GM12878 (cell line): Measurements from ENCODE around the gene USPL1. TPM values are rescaled to one million over a fixed set of nuclear protein-coding genes. Genes with fewer than 3 reads are reported as not detected.
A peak's percentile ranks its signal among the peaks of the same experiment; 100 is the strongest.

Experiments used
- ATAC-seq: fragments of 200-7000 bp; cut with Tn5 transposase; 3 replicates; pipeline ENCODE4 v1.9.1; 2020; ENCODE audit warnings: mild to moderate bottlenecking, moderate library complexity
- BruUV-seq: library from RNA; stranded (reverse); fragments of 400-500 nt; replicated peaks from 2 replicates; lab custom pipeline; 2021; lab: Mats Ljungman, UMichigan
- CTCF ChIA-PET: fragments of 300-600 bp; sonication (Branson Sonifier 250); formaldehyde crosslinking; extraction: SDS; loops from one replicate; lab custom pipeline; 2021; ENCODE audit warnings: inconsistent platforms; lab: Yijun Ruan, JAX
- POLR2A ChIA-PET: fragments of 350-600 bp; formaldehyde crosslinking; extraction: SDS; loops from one replicate; lab custom pipeline; 2021; ENCODE audit warnings: inconsistent platforms; lab: Charles Lee
- RAD21 ChIA-PET: fragments of 300-600 bp; sonication (Branson Sonifier 250); formaldehyde crosslinking; loops from one replicate; lab custom pipeline; 2023; ENCODE audit warnings: antibody characterized with exemption; ENCODE audit not compliant: unreplicated experiment; lab: Charles Lee
- SMC1A ChIA-PET: fragments of 300-600 bp; sonication (Branson Sonifier 250); formaldehyde crosslinking; loops from one replicate; lab custom pipeline; 2023; ENCODE audit not compliant: unreplicated experiment, uncharacterized antibody; lab: Charles Lee
- DNase-seq: peaks from one replicate; pipeline ENCODE4 v3.0.0-alpha.2; 2011; ENCODE audit warnings: low read depth, low spot score
- FAIRE-seq: peaks from 3 replicates; lab custom pipeline; 2011; peaks lifted over from hg19 to GRCh38; lab: Jason Lieb, UNC
- H2AFZ ChIP-seq: 2 replicates; pipeline ENCODE4 v1.6.0; 2011; ENCODE audit warnings: low read depth, low read length, control low read depth; ENCODE audit not compliant: control insufficient read depth
- H3K27ac ChIP-seq: 2 replicates; pipeline ENCODE4 v1.5.1; 2011; ENCODE audit warnings: control low read depth; ENCODE audit not compliant: control insufficient read depth, insufficient read depth
- H3K27me3 ChIP-seq, 2 experiments: replicated peaks in 1 of 2; 2 replicates each; pipeline versions ENCODE4 v1.6.0 to v1.6.1; 2011; ENCODE audit warnings: low read length in 1 of 2; ENCODE audit not compliant: control insufficient read depth in 2 of 2, insufficient read depth in 2 of 2
- H3K36me3 ChIP-seq, 2 experiments: 2 replicates each; pipeline ENCODE4 v1.5.1; 2011; ENCODE audit warnings: low read length in 1 of 2; ENCODE audit not compliant: control insufficient read depth in 2 of 2, insufficient read depth in 2 of 2
- H3K4me1 ChIP-seq: 2 replicates; pipeline ENCODE4 v1.6.1; 2011; ENCODE audit warnings: mild to moderate bottlenecking, low read length, moderate library complexity, mixed read lengths; ENCODE audit not compliant: control insufficient read depth, insufficient read depth
- H3K4me2 ChIP-seq: 2 replicates; pipeline ENCODE4 v1.6.0; 2011; ENCODE audit warnings: control low read depth; ENCODE audit not compliant: control insufficient read depth, insufficient read depth
- H3K4me3 ChIP-seq: fragments of 200-600 bp; sonication (generic); 2 replicates; pipeline ENCODE4 v1.5.1; 2016
- H3K79me2 ChIP-seq: 2 replicates; pipeline ENCODE4 v1.6.0; 2011; ENCODE audit warnings: low read length; ENCODE audit not compliant: control insufficient read depth, insufficient read depth
- H3K9ac ChIP-seq: 2 replicates; pipeline ENCODE4 v1.8.0; 2011; ENCODE audit warnings: low read length, control low read depth, mixed read lengths; ENCODE audit not compliant: control insufficient read depth, insufficient read depth
- H3K9me3 ChIP-seq: replicated peaks from 3 replicates; pipeline ENCODE4 v1.5.1; 2011; ENCODE audit warnings: mild to moderate bottlenecking, low read length; ENCODE audit not compliant: control insufficient read depth, insufficient read depth
- H4K20me1 ChIP-seq: 2 replicates; pipeline ENCODE4 v1.6.0; 2011; ENCODE audit not compliant: control insufficient read depth, insufficient read depth
- BCL11A ChIP-seq: IDR thresholded peaks from 2 replicates; pipeline ENCODE4 v1.6.1; 2011; ENCODE audit warnings: low read depth, low read length
- CREM ChIP-seq: IDR thresholded peaks from 2 replicates; pipeline ENCODE4 v1.6.1; 2014; ENCODE audit warnings: antibody characterized with exemption, low read depth
- CTCF ChIP-seq, 3 experiments: IDR thresholded peaks in 2 of 3; conservative IDR thresholded peaks in 1 of 3; 2 replicates each; pipeline ENCODE4 v1.5.1; 2011; ENCODE audit warnings: low read depth in 3 of 3, low read length in 3 of 3, mild to moderate bottlenecking in 3 of 3, control low read depth in 2 of 3, moderate library complexity in 2 of 3, inconsistent platforms in 1 of 3, mixed read lengths in 1 of 3; ENCODE audit not compliant: control insufficient read depth in 2 of 3, insufficient read depth in 1 of 3; ENCODE audit errors: extremely low read depth in 1 of 3
- MYB ChIP-seq: fragments of 150-350 bp; IDR thresholded peaks from 2 replicates; pipeline ENCODE4 v1.6.1; 2014; ENCODE audit warnings: mild to moderate bottlenecking, low read depth, low read length, borderline replicate concordance
- RUNX3 ChIP-seq: IDR thresholded peaks from 2 replicates; pipeline ENCODE4 v1.6.1; 2012; ENCODE audit warnings: low read length, inconsistent platforms
- SIN3A ChIP-seq: IDR thresholded peaks from 2 replicates; pipeline ENCODE4 v1.6.1; 2012; ENCODE audit warnings: low read depth, low read length, improper control_type of control experiment
- SREBF2 ChIP-seq: IDR thresholded peaks from 2 replicates; pipeline ENCODE4 v1.6.1; 2012; ENCODE audit warnings: mild to moderate bottlenecking, low read length
- STAT1 ChIP-seq: fragments of 450-650 bp; conservative IDR thresholded peaks from 2 replicates; pipeline ENCODE4 v1.6.1; 2014; ENCODE audit warnings: antibody characterized with exemption, mild to moderate bottlenecking
- SUZ12 ChIP-seq: fragments of 200-600 bp; sonication (generic); IDR thresholded peaks from one replicate; pipeline ENCODE4 v1.6.1; 2018; ENCODE audit warnings: antibody characterized with exemption, mild to moderate bottlenecking; ENCODE audit not compliant: unreplicated experiment
- TAF1 ChIP-seq: IDR thresholded peaks from 2 replicates; pipeline ENCODE4 v1.6.1; 2011; ENCODE audit warnings: mild to moderate bottlenecking, low read depth, low read length, borderline replicate concordance
- TCF3 ChIP-seq: IDR thresholded peaks from 2 replicates; pipeline ENCODE4 v1.6.1; 2012; ENCODE audit warnings: low read depth, mild to moderate bottlenecking, low read length, borderline replicate concordance; ENCODE audit not compliant: insufficient read depth
- WRNIP1 ChIP-seq: IDR thresholded peaks from 2 replicates; pipeline ENCODE4 v1.6.1; 2011; ENCODE audit warnings: low read depth, low read length, improper control_type of control experiment, borderline replicate concordance
- WGBS: methylation state at CpG from one replicate; pipeline ENCODE4 v1.1.6; 2016; ENCODE audit warnings: low lambda C conversion rate; ENCODE audit not compliant: insufficient replicate concordance, insufficient coverage; ENCODE audit errors: missing lambda C conversion rate; 5-methylcytosine and 5-hydroxymethylcytosine counted together
- in situ Hi-C: fragments of 300-500 bp; cut with MboI; formaldehyde crosslinking; loops from 9 replicates; pipeline ENCODE4 v1.14.3; 2018; ENCODE audit warnings: mixed read lengths
- intact Hi-C: fragments of 100-400 bp; cut with micrococcal nuclease; formaldehyde crosslinking; loops from one replicate; pipeline ENCODE4 v1.14.2; 2022; ENCODE audit not compliant: unreplicated experiment
- polyA plus RNA-seq, 11 experiments: library from polyadenylated mRNA; depleted of rRNA in 4 of 11; unstranded in 6 of 11; stranded (reverse) in 5 of 11; fragments of >200 nt; fragmentation: Nextera tagmentation in 4 of 11; fragmentation: Illumina TruSeq in 1 of 11; extraction: Ambion mirVana in 4 of 11; extraction: Trizol in 1 of 11; gene quantifications; 1 replicate in 1 of 11; 2 replicates in 10 of 11; pipeline versions ENCODE4 v1.2.1 to v1.2.3, GENCODE V29; 2011 to 2016; ENCODE audit warnings: inconsistent platforms in 2 of 11, missing spikeins in 2 of 11, low read depth in 1 of 11
- total RNA-seq, 4 experiments: library from RNA; depleted of rRNA in 3 of 4; stranded (reverse); fragments of >200 nt in 3 of 4; fragmentation: Illumina TruSeq in 1 of 4; extraction: Trizol in 1 of 4; gene quantifications; 2 replicates each; pipeline versions ENCODE4 v1.2.1 to v1.2.3, GENCODE V29; 2013 to 2021
- TF ChIP-seq, protein P1 (sequence below): fragments of 450-650 bp; IDR thresholded peaks from 2 replicates; pipeline ENCODE4 v1.6.1; 2018; ENCODE audit warnings: borderline replicate concordance, mild to moderate bottlenecking; ENCODE audit not compliant: partially characterized antibody
- TF ChIP-seq, protein P2 (sequence below): IDR thresholded peaks from 2 replicates; pipeline ENCODE4 v1.6.1; 2012; ENCODE audit warnings: low read length, inconsistent platforms
- TF ChIP-seq, protein P3 (sequence below): IDR thresholded peaks from 2 replicates; pipeline ENCODE4 v1.6.1; 2011; ENCODE audit warnings: borderline replicate concordance, low read depth, mild to moderate bottlenecking, moderate library complexity, mixed read lengths, low read length; ENCODE audit not compliant: insufficient read depth; ENCODE audit errors: extremely low read length

USPL1 gene
- total and polyA plus RNA-seq, 10 of the 15 experiments (the other 5 are each of a cell fraction or from before 2014, with no cell fraction given): 7.9 to 23.2 (median 15.8) TPM

GRCh38 chr13:30572859-30573275 lies 44.9 kb upstream of the USPL1 start:
- peak overlapping the region; percentile 70 for H2AFZ ChIP-seq
- H3K27ac ChIP-seq: no peak overlapping the region
- no TSS peak for BruUV-seq
- ChIA-PET SMC1A (interaction anchor here (0.6 to 2.4 kb wide), 10 partner anchors 9 to 441 kb away, joined by 3 to 9 read pairs (median 4); no protein-coding TSS in a partner anchor), CTCF (interaction anchor here (0.6 to 0.9 kb wide), 4 partner anchors 47 to 459 kb away, joined by 3 to 4 read pairs (median 4); no protein-coding TSS in a partner anchor), RAD21 (interaction anchor here (1.3 kb wide), 1 partner anchor 51 kb away, joined by 3 read pairs; no protein-coding TSS in a partner anchor), POLR2A (interaction anchor here (0.7 to 1.0 kb wide), 5 partner anchors 57 to 506 kb away, joined by 3 to 7 read pairs (median 3); no protein-coding TSS in a partner anchor)
- H3K4me2 ChIP-seq: peak overlapping the region; percentile 85
- H3K9ac ChIP-seq: no peak overlapping the region; the same call in 1 of the 2 replicates
- H4K20me1 ChIP-seq: no peaks in the 10 kb centered on the region
- no peak overlapping the region; the same call in 1 of the 2 replicates for H3K4me3 ChIP-seq
- H3K27me3 ChIP-seq: peaks cover 0 to under 1% of the 10 kb centered on the region in 2 experiments; a peak in 1 of 4 replicates
- H3K36me3 ChIP-seq: no peaks in the 10 kb centered on the region
- FAIRE-seq: peak; percentile 92
- no peaks in the 10 kb centered on the region for H3K79me2 ChIP-seq
- 0% methylated on average over 1 of the region's 1 CpG for WGBS
- DNase-seq: peak; percentile 28
- H3K9me3 ChIP-seq: no peaks in the 10 kb centered on the region; the same call in 1 of the 3 replicates
- H3K4me1 ChIP-seq: peaks cover 17% of the 10 kb centered on the region; the same call in 1 of the 2 replicates
- ATAC-seq: peak; percentile 81
- in situ Hi-C loops: no loop called here
- intact Hi-C loops: loop anchor here (1.0 to 5.0 kb wide), 3 partner anchors 99 to 166 kb away; no protein-coding TSS in a partner anchor
- TF ChIP-seq, protein P1, sequence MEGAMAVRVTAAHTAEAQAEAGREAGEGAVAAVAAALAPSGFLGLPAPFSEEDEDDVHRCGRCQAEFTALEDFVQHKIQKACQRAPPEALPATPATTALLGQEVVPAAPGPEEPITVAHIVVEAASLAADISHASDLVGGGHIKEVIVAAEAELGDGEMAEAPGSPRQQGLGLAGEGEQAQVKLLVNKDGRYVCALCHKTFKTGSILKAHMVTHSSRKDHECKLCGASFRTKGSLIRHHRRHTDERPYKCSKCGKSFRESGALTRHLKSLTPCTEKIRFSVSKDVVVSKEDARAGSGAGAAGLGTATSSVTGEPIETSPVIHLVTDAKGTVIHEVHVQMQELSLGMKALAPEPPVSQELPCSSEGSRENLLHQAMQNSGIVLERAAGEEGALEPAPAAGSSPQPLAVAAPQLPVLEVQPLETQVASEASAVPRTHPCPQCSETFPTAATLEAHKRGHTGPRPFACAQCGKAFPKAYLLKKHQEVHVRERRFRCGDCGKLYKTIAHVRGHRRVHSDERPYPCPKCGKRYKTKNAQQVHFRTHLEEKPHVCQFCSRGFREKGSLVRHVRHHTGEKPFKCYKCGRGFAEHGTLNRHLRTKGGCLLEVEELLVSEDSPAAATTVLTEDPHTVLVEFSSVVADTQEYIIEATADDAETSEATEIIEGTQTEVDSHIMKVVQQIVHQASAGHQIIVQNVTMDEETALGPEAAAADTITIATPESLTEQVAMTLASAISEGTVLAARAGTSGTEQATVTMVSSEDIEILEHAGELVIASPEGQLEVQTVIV: no peak
- no peak for TF ChIP-seq CREM
- TF ChIP-seq TAF1: no peak
- TF ChIP-seq SREBF2: no peak
- TF ChIP-seq STAT1: no peak
- peak; percentile 10; the same call in 1 of the 2 replicates for TF ChIP-seq RUNX3
- peak; percentile 5 to 35 (median 31); a peak in 3 of 6 replicates for TF ChIP-seq CTCF (IDR thresholded peaks at IDR 0.05 in 2 of 3, conservative IDR thresholded peaks at IDR 0.05 in 1 of 3; ENCODE audit: control insufficient read depth in 2 of 3, extremely low read depth in 1 of 3, insufficient read depth in 1 of 3, low read depth in 3 of 3, low read length in 3 of 3)
- TF ChIP-seq BCL11A: no peak
- no peak for TF ChIP-seq WRNIP1
- no peak for TF ChIP-seq TCF3
- no peak for TF ChIP-seq SUZ12
- TF ChIP-seq MYB: no peak
- TF ChIP-seq, protein P2, sequence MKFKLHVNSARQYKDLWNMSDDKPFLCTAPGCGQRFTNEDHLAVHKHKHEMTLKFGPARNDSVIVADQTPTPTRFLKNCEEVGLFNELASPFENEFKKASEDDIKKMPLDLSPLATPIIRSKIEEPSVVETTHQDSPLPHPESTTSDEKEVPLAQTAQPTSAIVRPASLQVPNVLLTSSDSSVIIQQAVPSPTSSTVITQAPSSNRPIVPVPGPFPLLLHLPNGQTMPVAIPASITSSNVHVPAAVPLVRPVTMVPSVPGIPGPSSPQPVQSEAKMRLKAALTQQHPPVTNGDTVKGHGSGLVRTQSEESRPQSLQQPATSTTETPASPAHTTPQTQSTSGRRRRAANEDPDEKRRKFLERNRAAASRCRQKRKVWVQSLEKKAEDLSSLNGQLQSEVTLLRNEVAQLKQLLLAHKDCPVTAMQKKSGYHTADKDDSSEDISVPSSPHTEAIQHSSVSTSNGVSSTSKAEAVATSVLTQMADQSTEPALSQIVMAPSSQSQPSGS: no peak; the same call in 1 of the 2 replicates
- no peak for TF ChIP-seq SIN3A
- TF ChIP-seq, protein P3, sequence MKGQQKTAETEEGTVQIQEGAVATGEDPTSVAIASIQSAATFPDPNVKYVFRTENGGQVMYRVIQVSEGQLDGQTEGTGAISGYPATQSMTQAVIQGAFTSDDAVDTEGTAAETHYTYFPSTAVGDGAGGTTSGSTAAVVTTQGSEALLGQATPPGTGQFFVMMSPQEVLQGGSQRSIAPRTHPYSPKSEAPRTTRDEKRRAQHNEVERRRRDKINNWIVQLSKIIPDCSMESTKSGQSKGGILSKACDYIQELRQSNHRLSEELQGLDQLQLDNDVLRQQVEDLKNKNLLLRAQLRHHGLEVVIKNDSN: no peak
